ACC112 (cell line): Measurements from ENCODE around the gene REEP1.

Experiments used
- H2AFZ ChIP-seq: fragments of 200-600 bp; sonication (generic); one replicate; pipeline ENCODE4 v1.6.0; 2017; ENCODE audit warnings: antibody characterized with exemption, low read length; ENCODE audit not compliant: unreplicated experiment
- H3K27ac ChIP-seq: fragments of 200-600 bp; sonication (generic); 2 replicates; pipeline ENCODE4 v1.5.1; 2014; ENCODE audit warnings: low read depth, mild to moderate bottlenecking, antibody characterized with exemption, low read length, moderate library complexity
- H3K27me3 ChIP-seq: fragments of 200-600 bp; sonication (generic); 2 replicates; pipeline ENCODE4 v1.6.1; 2014; ENCODE audit warnings: mild to moderate bottlenecking, antibody characterized with exemption, low read length, moderate library complexity, mixed read lengths; ENCODE audit not compliant: insufficient read depth
- H3K36me3 ChIP-seq: fragments of 200-600 bp; sonication (generic); 2 replicates; pipeline ENCODE4 v1.6.1; 2016; ENCODE audit warnings: mild to moderate bottlenecking, antibody characterized with exemption, low read length, moderate library complexity, mixed read lengths; ENCODE audit not compliant: insufficient read depth
- H3K4me1 ChIP-seq: fragments of 200-600 bp; sonication (generic); one replicate; pipeline ENCODE4 v1.6.1; 2016; ENCODE audit warnings: low read length, mixed read lengths; ENCODE audit not compliant: insufficient read depth, unreplicated experiment, control insufficient read depth
- H3K4me3 ChIP-seq: fragments of 200-600 bp; sonication (generic); 2 replicates; pipeline ENCODE4 v1.5.1; 2014; ENCODE audit warnings: mild to moderate bottlenecking, low read depth, low read length
- H3K79me2 ChIP-seq: fragments of 200-600 bp; sonication (generic); one replicate; pipeline ENCODE4 v1.6.0; 2016; ENCODE audit warnings: low read length; ENCODE audit not compliant: control insufficient read depth, unreplicated experiment, insufficient read depth

The REEP1 gene

DNA sequence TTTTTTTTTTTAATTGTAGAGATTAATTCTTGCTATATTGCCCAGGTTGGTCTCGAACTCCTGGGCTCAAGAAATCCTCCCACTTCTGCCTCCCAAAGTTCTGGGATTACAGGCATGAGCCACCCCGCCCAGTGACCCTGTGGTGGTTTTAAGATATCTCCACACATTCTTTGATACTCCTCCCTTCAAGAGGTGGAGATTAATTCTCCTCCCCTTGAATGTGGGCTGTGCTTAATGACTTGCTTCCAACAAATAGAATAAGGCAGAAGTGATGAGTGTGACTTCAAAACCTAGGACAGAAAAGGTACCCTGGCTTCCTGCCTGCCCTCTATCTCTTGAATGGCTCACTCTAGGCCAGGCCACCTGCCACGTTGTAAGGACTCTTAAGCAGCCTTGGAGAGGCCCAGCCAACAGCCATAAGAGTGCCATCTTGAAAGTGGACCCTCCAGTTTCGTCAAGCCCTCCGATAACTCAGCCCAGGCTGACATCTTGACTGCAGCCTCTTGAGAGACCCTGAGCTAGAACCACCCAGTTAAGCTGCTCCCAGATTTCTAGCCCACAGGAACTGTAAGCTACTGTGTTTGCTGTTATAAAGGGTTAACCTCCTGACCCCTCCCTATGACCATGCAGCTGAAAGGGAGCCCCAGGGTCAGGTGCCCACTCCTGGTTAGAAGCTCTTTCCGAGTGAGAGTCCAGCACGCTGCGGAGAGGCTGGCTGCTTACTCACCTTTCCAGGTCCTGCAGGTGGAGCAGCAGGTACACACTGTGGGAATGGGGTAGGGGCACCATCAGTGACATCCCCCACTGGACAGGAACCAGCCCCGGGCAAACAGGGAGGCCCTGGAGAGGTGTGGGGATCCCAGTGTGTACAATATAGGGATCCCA lies 110.5 kb downstream of the REEP1 start:
- no peak overlapping the region for H2AFZ ChIP-seq
- H3K36me3 ChIP-seq: no peaks in the 10 kb centered on the region
- H3K27ac ChIP-seq: no peak overlapping the region
- H3K4me1 ChIP-seq: peaks cover 15% of the 10 kb centered on the region
- H3K27me3 ChIP-seq: no peaks in the 10 kb centered on the region
- H3K79me2 ChIP-seq: no peaks in the 10 kb centered on the region
- no peak overlapping the region for H3K4me3 ChIP-seq

DNA sequence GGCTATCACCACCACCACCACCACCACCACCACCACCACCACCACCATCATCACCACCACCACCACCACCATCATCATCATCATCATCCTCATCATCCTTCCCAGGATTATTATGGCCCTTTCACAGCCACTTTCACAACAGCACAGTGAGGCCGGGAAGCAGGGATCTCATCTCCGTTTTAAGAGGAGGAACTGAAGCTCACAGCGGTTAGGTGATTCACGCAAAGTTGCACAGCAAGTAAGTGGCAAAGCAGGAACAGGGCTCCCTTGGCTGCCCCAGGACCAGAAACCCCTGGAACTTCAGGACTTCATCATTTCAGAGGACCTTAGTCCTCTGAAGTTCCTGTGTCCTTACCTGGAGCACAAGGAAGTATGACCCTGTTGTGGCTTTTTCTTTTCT lies 111.4 kb downstream of the REEP1 start:
- Histone ChIP-seq H3K4me3 (no peak overlapping the region), H2AFZ (no peak overlapping the region), H3K79me2 (no peaks in the 10 kb centered on the region), H3K27ac (no peak overlapping the region), H3K4me1 (peaks cover 15% of the 10 kb centered on the region), H3K36me3 (no peaks in the 10 kb centered on the region), H3K27me3 (no peaks in the 10 kb centered on the region)

DNA sequence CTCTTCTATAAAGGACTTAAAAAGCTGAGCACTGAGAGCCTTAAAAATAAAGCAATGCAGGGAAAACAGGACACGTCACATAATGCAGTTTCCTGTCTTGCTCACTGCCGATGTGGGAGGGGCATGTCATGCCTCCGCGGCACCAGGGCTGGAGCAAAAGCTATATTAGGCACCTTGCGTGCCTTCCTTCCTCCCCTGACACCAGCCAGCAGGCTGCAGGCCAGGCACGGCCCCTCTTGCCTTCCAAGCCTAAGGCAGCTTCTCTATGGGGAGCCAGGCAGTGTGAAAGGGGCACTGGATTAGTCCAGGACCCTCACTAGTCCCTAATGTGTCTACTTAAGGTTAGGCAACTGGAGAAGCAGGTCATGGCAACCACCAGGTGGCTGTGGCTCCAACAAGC lies 111.8 kb downstream of the REEP1 start:
- peaks cover 15% of the 10 kb centered on the region for H3K4me1 ChIP-seq
- no peak overlapping the region for H3K4me3 ChIP-seq
- no peaks in the 10 kb centered on the region for H3K27me3 ChIP-seq
- H3K79me2 ChIP-seq: no peaks in the 10 kb centered on the region
- no peaks in the 10 kb centered on the region for H3K36me3 ChIP-seq
- H3K27ac ChIP-seq: no peak overlapping the region
- H2AFZ ChIP-seq: no peak overlapping the region

DNA sequence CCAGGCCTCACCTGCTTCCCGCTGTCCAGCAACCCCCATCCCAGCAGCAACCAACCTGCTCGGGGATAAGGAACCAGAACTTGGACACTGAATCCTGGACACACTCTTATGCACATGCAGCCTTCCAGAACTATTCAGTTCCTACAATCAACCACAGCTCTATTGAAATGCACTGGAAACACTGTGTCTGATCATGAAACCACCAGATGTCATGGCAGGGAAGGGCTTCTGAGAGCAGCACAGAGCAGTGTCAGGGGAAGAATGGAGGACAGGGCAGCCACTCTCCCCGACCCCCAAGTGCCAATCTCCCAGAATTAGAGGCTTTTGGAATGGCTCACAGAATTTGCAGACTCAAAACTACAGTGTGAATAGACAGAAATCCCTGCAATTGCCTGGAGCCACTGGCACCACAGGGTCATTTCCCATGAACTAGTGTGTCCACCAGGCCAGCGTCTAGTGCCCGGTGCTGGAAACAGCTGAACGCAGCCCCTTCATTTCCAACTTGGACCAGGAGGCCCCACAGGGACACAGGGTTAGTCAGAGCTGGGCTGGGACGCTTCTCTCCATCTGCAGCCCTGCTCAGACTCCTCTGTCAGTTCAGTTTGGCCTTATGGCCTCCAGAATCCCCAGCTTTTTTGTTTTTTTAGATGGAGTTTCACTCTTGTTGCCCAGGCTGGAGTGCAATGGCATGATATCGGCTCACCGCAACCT lies 112.6 kb downstream of the REEP1 start:
- H3K36me3 ChIP-seq: no peaks in the 10 kb centered on the region
- H3K4me1 ChIP-seq: peaks cover 15% of the 10 kb centered on the region
- H3K79me2 ChIP-seq: no peaks in the 10 kb centered on the region
- no peak overlapping the region for H3K4me3 ChIP-seq
- no peak overlapping the region for H2AFZ ChIP-seq
- H3K27me3 ChIP-seq: no peaks in the 10 kb centered on the region
- H3K27ac ChIP-seq: no peak overlapping the region

DNA sequence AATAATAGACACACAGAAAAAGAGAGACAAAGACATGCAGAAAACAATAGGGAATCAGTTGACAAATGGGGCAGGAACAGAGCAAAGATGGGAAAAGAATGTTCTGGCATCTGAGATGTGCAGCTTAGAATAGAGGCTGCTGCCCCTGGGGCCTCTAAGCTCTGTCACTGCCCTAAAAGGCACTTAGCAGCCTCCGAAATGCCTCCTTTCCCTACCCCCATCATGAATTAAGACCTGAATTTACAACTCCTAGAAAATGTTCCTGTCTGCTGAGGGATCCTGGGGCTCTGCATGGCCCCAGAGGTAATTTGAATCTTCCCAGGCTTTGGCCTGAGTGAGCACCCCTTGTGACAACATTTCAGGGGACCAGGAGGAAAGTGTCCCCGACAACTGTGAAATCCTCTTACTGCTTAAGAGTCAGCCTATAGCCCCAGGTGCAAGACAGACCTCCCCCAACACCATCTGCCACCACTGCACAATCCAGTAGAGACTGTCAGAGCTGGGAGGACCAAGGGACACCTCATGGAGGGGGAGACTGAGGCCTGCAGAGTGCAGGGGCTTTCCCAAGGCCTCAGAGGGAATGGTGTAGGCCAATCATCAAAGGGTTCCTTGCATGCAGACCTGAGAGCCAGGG lies 113.4 kb downstream of the REEP1 start:
- H3K4me1 ChIP-seq: peaks cover 15% of the 10 kb centered on the region
- H3K36me3 ChIP-seq: no peaks in the 10 kb centered on the region
- H2AFZ ChIP-seq: no peak overlapping the region
- H3K79me2 ChIP-seq: no peaks in the 10 kb centered on the region
- no peak overlapping the region for H3K27ac ChIP-seq
- H3K27me3 ChIP-seq: no peaks in the 10 kb centered on the region
- no peak overlapping the region for H3K4me3 ChIP-seq

DNA sequence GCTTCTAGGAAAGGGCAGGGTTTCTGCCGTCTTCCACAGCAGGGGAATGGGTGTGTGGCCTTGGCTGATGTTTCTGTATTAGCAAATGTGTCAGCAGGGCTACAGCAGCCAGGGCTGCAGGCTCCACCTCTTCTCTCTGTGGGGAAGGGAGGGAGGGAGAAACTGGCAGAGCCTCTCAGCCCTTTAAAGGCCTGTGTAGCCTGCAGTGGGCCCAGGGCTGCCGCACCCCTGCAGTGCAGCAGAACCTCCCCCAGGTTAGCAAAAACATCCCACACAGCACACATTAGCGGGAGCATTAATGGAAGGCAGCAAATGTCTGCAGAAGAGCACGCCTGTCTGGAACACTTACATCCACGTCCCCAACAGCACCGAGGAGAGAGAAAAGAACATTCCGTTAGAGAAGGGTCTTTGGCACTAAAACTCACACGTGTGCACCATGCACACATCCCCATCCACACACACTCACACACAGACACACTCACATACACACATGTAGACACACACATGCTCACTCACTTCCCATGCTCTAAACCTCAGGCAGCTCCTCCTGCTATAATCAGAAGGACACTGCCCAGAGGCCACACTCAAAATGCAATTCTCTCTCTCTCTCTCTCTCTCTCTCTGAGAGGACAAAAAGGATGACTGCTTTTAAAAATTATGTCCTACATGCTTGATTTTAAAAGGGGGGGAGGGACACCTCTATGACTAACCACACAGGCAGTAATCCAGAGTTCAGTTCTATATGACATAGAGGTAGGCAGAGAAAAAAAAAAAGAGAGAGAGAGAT lies 114.1 kb downstream of the REEP1 start:
- H3K4me3 ChIP-seq: no peak overlapping the region
- no peaks in the 10 kb centered on the region for H3K36me3 ChIP-seq
- peaks cover 15% of the 10 kb centered on the region for H3K4me1 ChIP-seq
- H3K27ac ChIP-seq: no peak overlapping the region
- H3K79me2 ChIP-seq: no peaks in the 10 kb centered on the region
- no peak overlapping the region for H2AFZ ChIP-seq
- no peaks in the 10 kb centered on the region for H3K27me3 ChIP-seq

DNA sequence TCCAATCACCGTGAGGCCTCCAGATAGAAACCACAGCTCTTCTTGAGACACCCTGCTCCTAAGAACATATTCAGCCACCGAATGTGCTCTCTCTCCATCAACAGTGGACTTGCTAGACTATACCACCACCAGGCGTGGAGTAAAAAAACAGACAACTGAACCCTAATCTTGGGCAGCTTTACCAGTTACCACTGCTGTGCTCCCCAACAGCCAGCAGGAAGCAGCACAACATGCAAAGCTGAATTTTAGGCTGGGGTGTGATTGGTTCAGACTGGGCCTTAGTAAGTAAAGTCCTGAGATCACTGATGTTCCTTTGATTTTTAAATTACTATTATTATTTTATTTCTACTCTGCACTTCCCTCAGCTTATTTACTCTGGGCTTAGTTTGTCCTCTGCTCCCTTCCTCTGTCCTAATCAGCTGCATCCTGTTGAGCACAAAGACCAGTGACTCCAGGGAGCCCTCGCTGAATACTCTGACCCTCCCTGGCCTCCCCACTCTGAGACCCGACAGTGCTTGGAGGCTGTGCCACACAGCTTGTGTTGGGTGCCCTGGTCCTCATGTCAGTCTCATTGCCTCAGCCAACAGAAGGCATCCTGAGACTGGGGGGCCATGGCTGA lies 116.3 kb downstream of the REEP1 start:
- no peak overlapping the region for H3K4me3 ChIP-seq
- no peaks in the 10 kb centered on the region for H3K36me3 ChIP-seq
- H3K27me3 ChIP-seq: no peaks in the 10 kb centered on the region
- peaks cover 32% of the 10 kb centered on the region for H3K4me1 ChIP-seq
- H3K79me2 ChIP-seq: no peaks in the 10 kb centered on the region
- H2AFZ ChIP-seq: no peak overlapping the region
- no peak overlapping the region for H3K27ac ChIP-seq

DNA sequence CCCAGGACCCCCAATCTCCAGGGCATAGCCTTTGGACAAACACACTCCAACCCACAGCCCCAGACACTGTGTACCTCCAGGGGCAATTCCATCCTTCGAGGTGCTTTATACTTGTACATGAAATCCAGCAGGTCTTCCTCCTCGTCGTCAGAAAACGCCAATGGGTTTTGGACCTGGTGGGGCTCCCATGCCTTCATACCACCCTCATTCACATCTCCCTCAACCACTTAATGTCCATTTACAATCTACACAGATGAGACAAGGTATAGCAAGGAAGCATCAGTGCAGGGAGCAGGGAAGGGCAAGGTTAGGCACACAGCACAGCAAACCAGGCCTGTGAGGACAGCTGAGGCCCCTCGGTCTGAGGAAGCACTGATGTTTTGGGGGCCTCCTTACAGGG lies 117.5 kb downstream of the REEP1 start:
- Histone ChIP-seq H3K4me1 (peaks cover 42% of the 10 kb centered on the region), H3K27me3 (no peaks in the 10 kb centered on the region), H3K36me3 (no peaks in the 10 kb centered on the region), H3K27ac (no peak overlapping the region), H2AFZ (no peak overlapping the region), H3K79me2 (no peaks in the 10 kb centered on the region), H3K4me3 (no peak overlapping the region)

DNA sequence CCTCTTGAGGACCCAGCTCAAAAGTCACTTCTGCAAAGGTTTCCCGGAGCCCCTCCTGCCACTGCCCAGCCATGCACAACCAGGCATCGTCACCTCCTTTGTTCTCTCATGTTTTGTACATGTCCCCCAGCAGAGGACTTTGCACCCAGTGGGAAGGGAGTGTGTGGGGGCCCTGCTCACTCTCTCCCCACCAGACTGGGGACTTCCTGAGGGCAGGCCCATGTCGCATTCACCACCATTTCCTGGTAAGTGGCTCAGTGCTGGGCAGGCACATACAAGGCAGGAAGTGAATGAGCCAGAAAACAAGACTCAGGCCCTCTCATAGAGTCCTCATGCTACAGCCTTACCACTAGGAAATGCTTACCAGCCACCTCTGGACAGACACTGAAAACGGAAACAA lies 119.3 kb downstream of the REEP1 start:
- H3K27ac ChIP-seq: no peak overlapping the region

More for the DNA sequence above, 119.3 kb downstream of the REEP1 start:
- H3K4me1 ChIP-seq: peaks cover 34% of the 10 kb centered on the region
- no peaks in the 10 kb centered on the region for H3K79me2 ChIP-seq
- no peaks in the 10 kb centered on the region for H3K27me3 ChIP-seq
- no peak overlapping the region for H2AFZ ChIP-seq
- H3K4me3 ChIP-seq: no peak overlapping the region
- 0 out of 2 replicates have a peak, but pooled peaks cover 4% of the 10 kb centered on the region for H3K36me3 ChIP-seq
